ENCODE results near the gene GNRH2. TPM values are rescaled to one million over a fixed set of nuclear protein-coding genes. Genes with fewer than 3 reads are reported as not detected.
A peak's percentile ranks its signal among the peaks of the same experiment; 100 is the strongest.

Gene GNRH2
- total RNA-seq, 4 donors from 2014 or later, result 0.54 TPM; not detected in 3

- Histone ChIP-seq H3K27me3 (peaks cover 60% of the 10 kb centered on the region), H3K4me3 (peak overlapping the region in 1 of 2 donors; percentile 47), H3K27ac (no peak overlapping the region), H3K36me3 (no peaks in the 10 kb centered on the region), H3K9me3 (no peaks in the 10 kb centered on the region), H3K4me1 (peaks cover 0 to 31% (median 8%) of the 10 kb centered on the region in 3 donors)
- TF ChIP-seq CTCF (IDR thresholded peaks at IDR 0.05) (no peak), POLR2A (IDR thresholded peaks at IDR 0.05) (peak in 1 of 2 donors; percentile 8), POLR2AphosphoS5 (IDR thresholded peaks at IDR 0.05) (no peak)
- WGBS, 2 donors (ENCODE audit: low coverage in 1 of 2), result 37 to 75% methylated on average over 4 to 9 of the region's 76 CpGs
- ATAC-seq, result no peak
Observed at GRCh38 chr20:3082955-3083952, 39.8 kb downstream of the GNRH2 start.

- no peak within 1 kb of the TSS for H3K4me3 ChIP-seq
- H3K9me3 ChIP-seq, result no peaks in the 10 kb centered on the region
- peaks cover 0 to 31% (median 8%) of the 10 kb centered on the region in 3 donors for H3K4me1 ChIP-seq
- WGBS, 2 donors (ENCODE audit: low coverage in 1 of 2), result 100% methylated on average over 1 to 6 of the region's 28 CpGs
- H3K27me3 ChIP-seq, result peaks cover 62% of the 10 kb centered on the region
- no peak within 1 kb of the TSS for H3K27ac ChIP-seq
- no peak for ATAC-seq
- no peaks in the 10 kb centered on the region for H3K36me3 ChIP-seq
- TF ChIP-seq POLR2AphosphoS5 (IDR thresholded peaks at IDR 0.05) (no peak), CTCF (IDR thresholded peaks at IDR 0.05) (no peak), POLR2A (IDR thresholded peaks at IDR 0.05) (no peak), EP300 (IDR thresholded peaks at IDR 0.05) (no peak)
Observed at GRCh38 chr20:3084283-3084985, 41.0 kb downstream of the GNRH2 start, which contains the start of gene AVP. Gene AVP, minus strand, starts transcription at chr20:3084724. Its CDS starts 50 bp downstream, at chr20:3084674.

- H3K36me3 ChIP-seq, result no peaks in the 10 kb centered on the region
- TF ChIP-seq POLR2AphosphoS5 (IDR thresholded peaks at IDR 0.05), result no peak
- TF ChIP-seq CTCF (IDR thresholded peaks at IDR 0.05), result no peak
- TF ChIP-seq EP300 (IDR thresholded peaks at IDR 0.05), result no peak
- no peak for TF ChIP-seq POLR2A (IDR thresholded peaks at IDR 0.05)
- peaks cover 66% of the 10 kb centered on the region for H3K27me3 ChIP-seq
- no peaks in the 10 kb centered on the region for H3K9me3 ChIP-seq
- no peak overlapping the region for H3K27ac ChIP-seq
- H3K4me3 ChIP-seq, result no peak overlapping the region
- H3K4me1 ChIP-seq, result peaks cover 0 to 31% (median 8%) of the 10 kb centered on the region in 3 donors
- ATAC-seq, result no peak
- WGBS, 2 donors (ENCODE audit: low coverage in 1 of 2), result 86 to 91% methylated on average over 4 of the region's 7 CpGs
Observed at GRCh38 chr20:3084986-3085360, 41.6 kb downstream of the GNRH2 start.

- no peak for ATAC-seq
- peaks cover 66% of the 10 kb centered on the region for H3K27me3 ChIP-seq
- H3K9me3 ChIP-seq, result no peaks in the 10 kb centered on the region
- H3K27ac ChIP-seq, result no peak overlapping the region
- TF ChIP-seq EP300 (IDR thresholded peaks at IDR 0.05) (no peak), CTCF (IDR thresholded peaks at IDR 0.05) (no peak), POLR2A (IDR thresholded peaks at IDR 0.05) (no peak), POLR2AphosphoS5 (IDR thresholded peaks at IDR 0.05) (no peak)
- no CpG with 5 or more reads among the region's 8 CpGs for WGBS, 2 donors (ENCODE audit: low coverage in 1 of 2)
- no peak overlapping the region for H3K4me3 ChIP-seq
- H3K4me1 ChIP-seq, result peaks cover 0 to 28% (median 8%) of the 10 kb centered on the region in 3 donors
- no peaks in the 10 kb centered on the region for H3K36me3 ChIP-seq
Observed at GRCh38 chr20:3085571-3086072, 42.2 kb downstream of the GNRH2 start.

All from gastroesophageal sphincter (tissue), 4 donors.